Nephron (organoid): Measurements from ENCODE around the gene APBB2.
"Not testable (repeated sequence)": the region's sequence is repeated elsewhere in the genome, so short reads cannot be mapped to it uniquely, and the experiment has no call there.

Source experiments
- H3K27ac Mint-ChIP-seq, 3 experiments: 2 replicates each; pipeline ENCODE4 v1.8.0; 2020; ENCODE audit warnings: mixed read lengths in 3 of 3, mild to moderate bottlenecking in 2 of 3, moderate library complexity in 1 of 3
- H3K27me3 Mint-ChIP-seq: 2 replicates; pipeline ENCODE4 v1.8.0; 2021; ENCODE audit warnings: low read depth, mild to moderate bottlenecking, moderate library complexity, mixed read lengths
- H3K36me3 Mint-ChIP-seq: 2 replicates; pipeline ENCODE4 v1.8.0; 2020; ENCODE audit warnings: low read depth, mixed read lengths
- H3K4me1 Mint-ChIP-seq: 2 replicates; pipeline ENCODE4 v1.8.0; 2020; ENCODE audit warnings: mixed read lengths
- H3K4me3 Mint-ChIP-seq, 3 experiments: 2 replicates each; pipeline ENCODE4 v1.8.0; 2020; ENCODE audit warnings: mild to moderate bottlenecking in 3 of 3, mixed read lengths in 3 of 3, moderate library complexity in 2 of 3
- H3K9me3 Mint-ChIP-seq: 2 replicates; pipeline ENCODE4 v1.8.0; 2020; ENCODE audit warnings: mixed read lengths
- TF ChIP-seq, protein P1 (sequence below), 3 experiments: fragments of 200-600 bp; sonication (generic); IDR thresholded peaks; one replicate each; pipeline ENCODE4 v1.5.0; 2021; ENCODE audit warnings: antibody characterized with exemption in 3 of 3; ENCODE audit not compliant: unreplicated experiment in 3 of 3

Gene APBB2

DNA sequence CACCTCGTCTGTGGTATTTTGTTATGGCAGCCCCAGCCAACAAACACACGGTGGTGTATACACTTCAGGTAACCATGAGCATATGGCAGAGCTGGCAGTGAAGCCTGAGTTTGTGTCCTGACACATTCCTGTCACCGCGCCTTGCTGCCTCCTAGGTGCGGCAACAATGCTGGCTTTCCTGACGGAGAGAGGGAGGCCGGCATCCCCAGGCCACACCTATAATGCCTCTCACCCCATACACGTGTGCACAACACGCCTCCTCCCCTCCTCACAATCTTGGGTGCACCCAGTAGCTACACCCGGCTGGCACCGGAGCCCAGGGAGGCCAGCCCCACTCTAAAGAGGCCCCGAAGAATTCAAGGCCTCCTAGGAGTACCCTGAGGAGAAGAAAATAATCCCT, 306.0 kb downstream of the APBB2 start:
- H3K27me3 Mint-ChIP-seq: no peaks in the 10 kb centered on the region
- H3K36me3 Mint-ChIP-seq: peaks cover 3% of the 10 kb centered on the region
- peaks cover 17% of the 10 kb centered on the region for H3K4me1 Mint-ChIP-seq
- H3K4me3 Mint-ChIP-seq: no peak overlapping the region
- H3K9me3 Mint-ChIP-seq: no peaks in the 10 kb centered on the region
- TF ChIP-seq, protein P1, sequence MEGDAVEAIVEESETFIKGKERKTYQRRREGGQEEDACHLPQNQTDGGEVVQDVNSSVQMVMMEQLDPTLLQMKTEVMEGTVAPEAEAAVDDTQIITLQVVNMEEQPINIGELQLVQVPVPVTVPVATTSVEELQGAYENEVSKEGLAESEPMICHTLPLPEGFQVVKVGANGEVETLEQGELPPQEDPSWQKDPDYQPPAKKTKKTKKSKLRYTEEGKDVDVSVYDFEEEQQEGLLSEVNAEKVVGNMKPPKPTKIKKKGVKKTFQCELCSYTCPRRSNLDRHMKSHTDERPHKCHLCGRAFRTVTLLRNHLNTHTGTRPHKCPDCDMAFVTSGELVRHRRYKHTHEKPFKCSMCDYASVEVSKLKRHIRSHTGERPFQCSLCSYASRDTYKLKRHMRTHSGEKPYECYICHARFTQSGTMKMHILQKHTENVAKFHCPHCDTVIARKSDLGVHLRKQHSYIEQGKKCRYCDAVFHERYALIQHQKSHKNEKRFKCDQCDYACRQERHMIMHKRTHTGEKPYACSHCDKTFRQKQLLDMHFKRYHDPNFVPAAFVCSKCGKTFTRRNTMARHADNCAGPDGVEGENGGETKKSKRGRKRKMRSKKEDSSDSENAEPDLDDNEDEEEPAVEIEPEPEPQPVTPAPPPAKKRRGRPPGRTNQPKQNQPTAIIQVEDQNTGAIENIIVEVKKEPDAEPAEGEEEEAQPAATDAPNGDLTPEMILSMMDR (IDR thresholded peaks at IDR 0.05; ENCODE audit: unreplicated experiment in 3 of 3): no peak
- no peak overlapping the region for H3K27ac Mint-ChIP-seq

DNA sequence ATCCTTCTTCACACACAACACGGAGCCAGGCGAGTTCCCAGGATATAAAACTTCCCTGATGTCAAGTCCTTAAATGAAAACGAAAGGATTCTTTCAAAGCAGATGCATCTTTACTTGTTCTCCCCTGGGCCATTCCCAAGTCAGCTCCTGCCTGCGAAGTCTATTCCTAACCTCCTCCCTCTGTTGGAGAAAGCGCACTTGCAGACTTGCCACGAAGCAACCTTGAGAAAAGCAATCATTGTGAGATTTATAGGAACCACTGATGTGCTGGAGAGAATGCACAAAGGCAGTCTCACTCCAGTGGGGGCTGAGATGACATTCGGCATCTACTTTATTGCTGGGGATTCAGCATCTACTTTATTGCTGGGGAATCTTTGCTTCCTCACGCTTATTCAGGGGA, 308.9 kb downstream of the APBB2 start:
- no peaks in the 10 kb centered on the region for H3K27me3 Mint-ChIP-seq
- no peaks in the 10 kb centered on the region for H3K36me3 Mint-ChIP-seq
- TF ChIP-seq, protein P1 (IDR thresholded peaks at IDR 0.05; ENCODE audit: unreplicated experiment in 3 of 3): no peak
- peak overlapping the region in 1 of 3 experiments; percentile 7 for H3K27ac Mint-ChIP-seq
- H3K9me3 Mint-ChIP-seq: no peaks in the 10 kb centered on the region
- H3K4me1 Mint-ChIP-seq: peaks cover 11% of the 10 kb centered on the region
- no peak overlapping the region for H3K4me3 Mint-ChIP-seq

DNA sequence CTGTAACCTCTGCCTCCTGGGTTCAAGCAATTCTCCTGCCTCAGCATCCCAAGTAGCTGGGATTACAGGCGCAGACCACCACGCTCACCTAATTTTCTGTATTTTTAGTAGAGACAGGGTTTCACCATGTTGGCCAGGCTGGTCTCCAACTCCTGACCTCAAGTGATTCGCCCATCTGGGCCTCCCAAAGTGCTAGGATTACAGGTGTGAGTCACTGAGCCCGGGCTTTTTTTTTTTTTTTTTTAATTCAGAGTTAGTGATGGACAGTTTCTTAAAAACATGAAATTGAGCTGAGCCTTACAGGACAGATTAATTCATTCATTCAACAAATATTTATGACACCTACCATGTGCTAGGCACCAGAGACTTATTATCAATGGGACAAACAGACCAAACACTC, 313.8 kb downstream of the APBB2 start:
- peaks cover 23% of the 10 kb centered on the region for H3K4me1 Mint-ChIP-seq
- not testable (repeated sequence) for H3K9me3 Mint-ChIP-seq, H3K36me3 Mint-ChIP-seq, H3K4me3 Mint-ChIP-seq, H3K27ac Mint-ChIP-seq, H3K27me3 Mint-ChIP-seq

DNA sequence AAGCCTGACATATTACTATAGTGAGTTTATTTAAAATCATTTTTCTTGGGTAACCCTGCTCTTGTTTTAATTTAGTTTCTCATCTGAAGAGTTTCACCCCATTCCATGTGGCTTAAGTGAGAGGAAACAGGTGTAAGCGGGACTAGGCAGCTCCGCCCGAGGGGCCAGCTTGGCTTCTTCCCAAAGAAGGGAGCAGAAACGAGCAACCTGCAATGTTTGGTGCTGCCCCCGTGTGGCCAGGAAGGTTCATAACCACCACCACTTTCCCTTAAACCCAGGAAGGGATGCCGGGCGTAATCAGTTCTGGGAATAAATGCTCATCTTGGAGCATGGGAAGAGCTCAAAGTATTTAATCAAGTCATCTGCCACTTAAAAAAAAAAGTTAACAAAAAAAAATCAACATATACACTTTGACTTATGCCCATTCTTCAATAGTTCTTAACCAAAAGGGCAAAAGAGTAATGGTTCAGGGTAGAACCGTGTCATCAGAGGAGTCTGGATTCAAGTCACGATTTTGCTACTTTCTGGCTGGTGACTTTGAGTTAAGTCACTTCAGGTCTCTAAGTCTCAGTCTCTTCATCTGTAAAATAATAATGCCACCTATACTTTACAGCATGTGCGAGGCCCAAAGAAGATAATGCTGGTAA, 316.7 kb downstream of the APBB2 start:
- H3K36me3 Mint-ChIP-seq: peaks cover 4% of the 10 kb centered on the region
- no peak overlapping the region for H3K4me3 Mint-ChIP-seq
- no peaks in the 10 kb centered on the region for H3K9me3 Mint-ChIP-seq
- H3K4me1 Mint-ChIP-seq: peaks cover 16% of the 10 kb centered on the region
- TF ChIP-seq, protein P1 (IDR thresholded peaks at IDR 0.05; ENCODE audit: unreplicated experiment in 3 of 3): peak; percentile 77 to 83 (median 77)
- H3K27ac Mint-ChIP-seq: no peak overlapping the region
- no peaks in the 10 kb centered on the region for H3K27me3 Mint-ChIP-seq

DNA sequence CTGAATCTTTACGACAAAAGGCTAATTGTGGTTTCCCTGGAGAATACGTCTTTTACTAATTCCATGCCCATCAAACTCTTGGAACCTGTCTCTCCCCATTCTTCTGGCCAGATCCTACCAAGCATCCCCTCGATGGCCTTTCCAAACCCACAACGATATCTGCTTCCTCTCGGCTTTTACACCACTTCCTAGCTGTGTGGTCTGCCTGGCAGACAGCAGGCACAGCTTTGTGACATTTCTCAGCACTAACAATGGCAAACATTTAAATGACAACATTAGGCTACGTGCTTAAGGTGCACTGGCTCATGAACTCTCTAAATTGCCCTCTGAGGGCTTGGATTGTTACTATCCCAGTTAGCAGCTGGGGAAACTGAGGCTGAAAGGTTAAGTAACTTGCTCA, 323.6 kb downstream of the APBB2 start:
- H3K9me3 Mint-ChIP-seq: no peaks in the 10 kb centered on the region
- H3K4me1 Mint-ChIP-seq: peaks cover 13% of the 10 kb centered on the region
- no peak overlapping the region for H3K4me3 Mint-ChIP-seq
- peaks cover 24% of the 10 kb centered on the region for H3K36me3 Mint-ChIP-seq
- peaks cover 3% of the 10 kb centered on the region for H3K27me3 Mint-ChIP-seq
- H3K27ac Mint-ChIP-seq: no peak overlapping the region
- TF ChIP-seq, protein P1 (IDR thresholded peaks at IDR 0.05; ENCODE audit: unreplicated experiment in 3 of 3): no peak

DNA sequence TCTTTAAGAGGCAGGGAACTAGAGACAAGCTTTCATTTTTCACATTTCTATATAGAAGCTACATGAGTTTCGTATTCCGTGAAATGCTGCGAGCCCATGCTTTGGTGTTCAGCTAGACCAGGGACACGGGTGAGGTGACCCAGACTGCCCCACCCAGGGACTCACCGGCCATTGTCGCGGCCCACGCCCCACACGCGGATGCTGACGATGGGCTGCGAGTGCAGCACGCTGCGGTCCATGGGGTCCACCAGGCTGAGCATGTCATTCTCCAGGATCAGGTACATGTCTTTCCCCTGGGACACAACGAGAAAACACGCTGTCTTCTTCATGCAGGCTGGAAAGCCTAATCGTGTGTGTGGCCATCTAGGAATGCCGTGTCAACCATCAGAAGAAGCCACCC, 324.1 kb downstream of the APBB2 start:
- Mint-ChIP-seq H3K9me3 (no peaks in the 10 kb centered on the region), H3K36me3 (peaks cover 24% of the 10 kb centered on the region), H3K4me3 (no peak overlapping the region), H3K27me3 (peaks cover 3% of the 10 kb centered on the region), H3K27ac (no peak overlapping the region), H3K4me1 (peaks cover 13% of the 10 kb centered on the region)
- TF ChIP-seq, protein P1 (IDR thresholded peaks at IDR 0.05; ENCODE audit: unreplicated experiment in 3 of 3): no peak
